ENCODE data around the gene CAMK2B. TPM values are rescaled to one million over a fixed set of nuclear protein-coding genes. Genes with fewer than 3 reads are reported as not detected.

The CAMK2B gene
- total RNA-seq (1 to 10 TPM in 5 of 9 donors, under 1 TPM in 2, not detected in 2; 0.25 to 9.2 (median 2.1) TPM), polyA plus RNA-seq (10 to 100 TPM in 2 of 3 donors, 1 to 10 TPM in 1; 8.1 to 82.3 (median 12.1) TPM)
- long read RNA-seq, donor 1 = 0 reads
- long read RNA-seq, donor 2 = 0 reads
- long read RNA-seq, donor 3 = 0 reads
- long read RNA-seq, donor 4 = 0 reads
- long read RNA-seq, donor 5 = 0 reads
- long read RNA-seq, donor 6, partial matches to known transcripts = 0 of 5 reads
- long read RNA-seq, donor 6, other reads (novel, unspliced or antisense) = 4 of 5 reads
- long read RNA-seq, donor 7 = 0 reads
- long read RNA-seq, donor 8 = 0 reads
- long read RNA-seq, donor 9 = 0 reads
- long read RNA-seq, donor 10, partial matches to known transcripts = 0 of 1 reads
- long read RNA-seq, donor 10, other reads (novel, unspliced or antisense) = 0 of 1 reads

DNA sequence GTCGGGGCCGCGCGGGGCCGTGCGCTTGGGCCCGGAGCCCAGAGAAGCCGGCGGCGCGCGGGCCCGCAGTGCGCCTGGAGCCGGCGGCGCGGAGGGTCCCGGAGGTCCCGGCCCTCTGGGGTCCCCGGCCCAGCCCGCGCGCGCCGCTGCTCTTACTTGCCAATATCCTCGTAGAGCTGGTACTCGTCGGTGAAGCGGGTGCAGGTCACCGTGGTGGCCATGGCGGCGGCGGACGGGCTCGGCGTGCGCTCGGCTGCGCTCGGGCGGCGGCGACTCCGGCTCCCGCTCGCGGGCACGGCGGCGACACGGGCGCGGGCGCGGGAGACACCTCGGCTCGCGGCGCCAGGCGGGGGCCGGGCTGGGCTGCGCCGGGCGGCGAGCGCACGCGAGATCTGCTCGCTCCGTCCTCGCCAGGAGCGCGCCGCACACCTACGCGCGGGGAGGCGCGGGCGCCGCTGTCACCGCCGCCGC lies at the start of gene CAMK2B:
Gene CAMK2B, minus strand, starts transcription at position 394 of the 471 bp plus-strand sequence. Its CDS starts 173 bp downstream, at position 221.
- no peaks in the 10 kb centered on the region for H3K4me1 ChIP-seq (replicated peaks in 1 of 2)
- H3K27me3 ChIP-seq = peaks cover 8% of the 10 kb centered on the region
- H3K9me3 ChIP-seq (replicated peaks in 1 of 3) = no peaks in the 10 kb centered on the region
- WGBS, 4 donors = 0% methylated on average over 35 to 85 of the region's 85 CpGs; no CpG with 5 or more reads in 2 of the 4 donors
- no peaks in the 10 kb centered on the region for H3K36me3 ChIP-seq (replicated peaks in 1 of 2)
- H3K4me3 ChIP-seq = no peak within 1 kb of the TSS
- peak within 1 kb of the TSS in 1 of 5 donors; percentile 42 for H3K27ac ChIP-seq
- no peak for TF ChIP-seq POLR2A (IDR thresholded peaks at IDR 0.05)
- TF ChIP-seq, protein P1, sequence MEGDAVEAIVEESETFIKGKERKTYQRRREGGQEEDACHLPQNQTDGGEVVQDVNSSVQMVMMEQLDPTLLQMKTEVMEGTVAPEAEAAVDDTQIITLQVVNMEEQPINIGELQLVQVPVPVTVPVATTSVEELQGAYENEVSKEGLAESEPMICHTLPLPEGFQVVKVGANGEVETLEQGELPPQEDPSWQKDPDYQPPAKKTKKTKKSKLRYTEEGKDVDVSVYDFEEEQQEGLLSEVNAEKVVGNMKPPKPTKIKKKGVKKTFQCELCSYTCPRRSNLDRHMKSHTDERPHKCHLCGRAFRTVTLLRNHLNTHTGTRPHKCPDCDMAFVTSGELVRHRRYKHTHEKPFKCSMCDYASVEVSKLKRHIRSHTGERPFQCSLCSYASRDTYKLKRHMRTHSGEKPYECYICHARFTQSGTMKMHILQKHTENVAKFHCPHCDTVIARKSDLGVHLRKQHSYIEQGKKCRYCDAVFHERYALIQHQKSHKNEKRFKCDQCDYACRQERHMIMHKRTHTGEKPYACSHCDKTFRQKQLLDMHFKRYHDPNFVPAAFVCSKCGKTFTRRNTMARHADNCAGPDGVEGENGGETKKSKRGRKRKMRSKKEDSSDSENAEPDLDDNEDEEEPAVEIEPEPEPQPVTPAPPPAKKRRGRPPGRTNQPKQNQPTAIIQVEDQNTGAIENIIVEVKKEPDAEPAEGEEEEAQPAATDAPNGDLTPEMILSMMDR (IDR thresholded peaks at IDR 0.05) = no peak
- peak in 2 of 7 donors; percentile 14 to 52 for DNase-seq
- intact Hi-C loops (cut with DNase I) = no loop called here

DNA sequence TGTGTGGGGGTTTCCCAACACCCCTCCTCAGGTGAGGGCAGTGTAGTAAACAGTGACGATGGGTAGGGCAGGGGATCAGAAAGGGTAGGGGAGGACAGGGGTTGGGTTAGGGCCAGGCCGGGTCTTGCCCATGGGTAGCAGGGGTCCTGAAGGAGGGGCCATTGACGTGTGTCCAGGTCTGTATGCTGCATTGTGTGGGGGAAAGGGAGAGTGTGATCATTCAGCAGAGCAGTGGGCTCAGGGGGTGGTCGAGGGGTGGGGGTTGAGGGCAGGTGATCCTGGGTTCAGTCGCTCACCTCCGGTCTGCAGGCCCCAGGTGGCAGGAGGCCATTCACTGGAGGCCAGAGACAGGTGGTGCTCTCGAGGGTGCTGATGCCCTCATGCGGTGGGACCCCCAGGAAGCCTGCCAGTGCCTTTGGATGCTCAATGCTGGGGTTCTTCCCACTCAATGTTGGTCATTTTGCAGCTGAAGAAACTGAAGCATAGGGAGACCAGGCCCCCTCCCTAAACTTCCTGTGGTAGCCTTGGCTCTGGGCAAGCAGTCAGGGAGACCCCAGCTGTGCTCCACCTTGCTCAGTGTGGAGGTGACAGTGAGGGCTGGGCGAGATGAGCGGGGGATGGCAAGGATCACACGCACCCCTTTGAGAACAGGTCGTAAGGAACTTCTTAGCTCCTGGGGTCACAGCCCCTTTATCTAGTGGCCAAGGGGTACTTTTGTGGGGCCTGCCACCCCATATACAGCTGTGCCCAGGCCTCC lies 48.8 kb upstream of the CAMK2B start:
- Histone ChIP-seq H3K27me3 (no peaks in the 10 kb centered on the region), H3K9me3 (replicated peaks in 1 of 3) (no peaks in the 10 kb centered on the region), H3K36me3 (replicated peaks in 1 of 2) (no peaks in the 10 kb centered on the region), H3K27ac (no peak overlapping the region), H3K4me1 (replicated peaks in 1 of 2) (no peaks in the 10 kb centered on the region), H3K4me3 (no peak overlapping the region)
- intact Hi-C loops (cut with DNase I) = loop anchor here in 1 of 2 donors (10.0 kb wide), 1 partner anchor 191 kb away; no protein-coding TSS in a partner anchor
- no peak for DNase-seq
- TF ChIP-seq POLR2A (IDR thresholded peaks at IDR 0.05) = no peak
- TF ChIP-seq, protein P1 (IDR thresholded peaks at IDR 0.05) = no peak
- WGBS, 4 donors = 70 to 80% (median 76%) methylated on average over 7 to 12 of the region's 12 CpGs

DNA sequence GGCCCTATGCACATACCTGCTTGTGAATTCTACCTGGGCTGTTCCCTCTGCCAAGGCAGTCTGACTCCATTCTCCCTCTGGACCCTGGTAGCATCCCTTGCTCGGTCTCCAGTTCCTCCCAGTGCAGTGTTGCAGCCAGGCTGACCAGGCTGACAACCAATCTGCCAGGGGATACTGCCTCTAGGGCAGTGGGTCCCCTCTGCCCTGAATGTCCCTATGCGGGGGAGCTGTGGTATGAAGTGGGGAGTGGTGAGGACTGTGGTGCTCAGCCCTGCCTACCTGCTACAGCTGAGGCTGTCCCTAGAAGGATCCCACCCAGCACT lies 48.0 kb upstream of the CAMK2B start:
- Histone ChIP-seq H3K9me3 (replicated peaks in 1 of 3) (no peaks in the 10 kb centered on the region), H3K27ac (no peak overlapping the region), H3K4me3 (no peak overlapping the region), H3K36me3 (replicated peaks in 1 of 2) (no peaks in the 10 kb centered on the region), H3K4me1 (replicated peaks in 1 of 2) (no peaks in the 10 kb centered on the region), H3K27me3 (no peaks in the 10 kb centered on the region)
- no peak for TF ChIP-seq POLR2A (IDR thresholded peaks at IDR 0.05)
- TF ChIP-seq, protein P1 (IDR thresholded peaks at IDR 0.05) = no peak
- DNase-seq = no peak
- WGBS, 4 donors = 60 to 81% (median 80%) methylated on average over 1 to 2 of the region's 2 CpGs
- intact Hi-C loops (cut with DNase I) = loop anchor here in 1 of 2 donors (10.0 kb wide), 1 partner anchor 191 kb away; no protein-coding TSS in a partner anchor
